Adrenal gland (tissue), 5 donors: ENCODE results near the gene LIMD2.

Experiments used
- POLR2A ChIP-seq, 2 donors: fragments of 450-650 bp; IDR thresholded peaks; one replicate each; pipeline ENCODE4 v1.6.1; 2017; ENCODE audit warnings: antibody characterized with exemption in 2 of 2, mild to moderate bottlenecking in 2 of 2, moderate library complexity in 1 of 2
- TF ChIP-seq, protein P1 (sequence below), 6 experiments: fragments of 450-650 bp in 4 of 6; fragments of 200-600 bp in 2 of 6; sonication (generic) in 1 of 6; IDR thresholded peaks; 1 replicate in 5 of 6; 2 replicates in 1 of 6; pipeline versions ENCODE4 v1.5.1 to v1.8.0; 2016 to 2021; ENCODE audit warnings: antibody characterized with exemption in 6 of 6, mild to moderate bottlenecking in 2 of 6, moderate library complexity in 1 of 6
- donor health status: DM: no; HTN: no; CAD: no.

DNA sequence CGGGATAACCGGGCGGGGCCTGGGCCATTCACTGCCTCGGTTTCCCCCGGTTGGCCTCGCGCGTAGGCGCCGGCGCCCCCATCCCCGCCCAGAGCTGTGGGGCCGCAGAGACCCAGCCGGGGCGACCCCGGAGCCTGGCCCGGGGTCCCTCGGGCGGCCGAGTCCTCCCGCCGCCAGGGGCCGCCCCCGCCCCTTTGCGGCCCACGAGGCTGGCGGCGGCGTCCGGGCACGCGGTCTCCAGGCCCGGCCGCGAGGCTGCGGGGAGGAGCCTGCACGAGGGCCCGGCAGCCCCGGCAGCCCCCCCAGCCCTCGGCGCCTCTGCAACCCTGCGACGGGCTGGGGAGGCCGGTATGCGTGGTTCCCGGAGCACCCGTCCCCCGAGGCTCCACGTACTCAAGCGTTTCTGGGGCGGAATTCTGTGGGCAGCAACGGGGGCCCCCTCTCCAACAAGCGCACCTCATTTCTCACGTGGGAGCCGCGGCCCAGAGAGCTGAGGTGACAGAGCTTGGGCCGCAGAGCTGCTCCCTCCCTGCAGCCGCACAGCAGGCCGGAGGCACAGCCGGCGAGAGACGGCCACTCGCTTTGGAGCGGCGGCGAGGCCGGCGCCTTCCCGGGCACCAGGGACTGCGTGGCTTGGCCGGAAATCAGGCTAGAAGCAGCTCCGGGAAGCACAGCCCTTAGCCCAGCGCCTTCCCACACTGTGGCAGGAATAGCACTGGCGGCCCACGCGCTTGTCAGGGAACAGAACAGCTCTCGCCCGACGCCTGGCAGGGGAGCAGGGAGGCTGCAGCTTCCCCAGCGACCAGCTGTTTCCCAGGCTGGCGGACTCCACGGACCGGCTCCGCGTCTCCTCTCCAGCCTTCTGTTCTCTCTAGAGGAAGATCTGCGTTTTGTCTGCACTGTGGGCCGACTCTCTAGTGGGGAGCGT is 867 bp upstream of the LIMD2 start:
- TF ChIP-seq, protein P1, sequence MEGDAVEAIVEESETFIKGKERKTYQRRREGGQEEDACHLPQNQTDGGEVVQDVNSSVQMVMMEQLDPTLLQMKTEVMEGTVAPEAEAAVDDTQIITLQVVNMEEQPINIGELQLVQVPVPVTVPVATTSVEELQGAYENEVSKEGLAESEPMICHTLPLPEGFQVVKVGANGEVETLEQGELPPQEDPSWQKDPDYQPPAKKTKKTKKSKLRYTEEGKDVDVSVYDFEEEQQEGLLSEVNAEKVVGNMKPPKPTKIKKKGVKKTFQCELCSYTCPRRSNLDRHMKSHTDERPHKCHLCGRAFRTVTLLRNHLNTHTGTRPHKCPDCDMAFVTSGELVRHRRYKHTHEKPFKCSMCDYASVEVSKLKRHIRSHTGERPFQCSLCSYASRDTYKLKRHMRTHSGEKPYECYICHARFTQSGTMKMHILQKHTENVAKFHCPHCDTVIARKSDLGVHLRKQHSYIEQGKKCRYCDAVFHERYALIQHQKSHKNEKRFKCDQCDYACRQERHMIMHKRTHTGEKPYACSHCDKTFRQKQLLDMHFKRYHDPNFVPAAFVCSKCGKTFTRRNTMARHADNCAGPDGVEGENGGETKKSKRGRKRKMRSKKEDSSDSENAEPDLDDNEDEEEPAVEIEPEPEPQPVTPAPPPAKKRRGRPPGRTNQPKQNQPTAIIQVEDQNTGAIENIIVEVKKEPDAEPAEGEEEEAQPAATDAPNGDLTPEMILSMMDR (IDR thresholded peaks at IDR 0.05) = peak in 1 of 6 experiments; percentile 10
- no peak for TF ChIP-seq POLR2A (IDR thresholded peaks at IDR 0.05)
